SKM-1 treated with dmso at 0.1 percent for 144 hours (cell line): ENCODE data around the gene ARHGAP42.

ENCODE experiments used
- DNase-seq: peaks from one replicate; lab custom pipeline; 2025; ENCODE audit not compliant: unreplicated experiment; lab: John Stamatoyannopoulos, UW

The ARHGAP42 gene

DNA sequence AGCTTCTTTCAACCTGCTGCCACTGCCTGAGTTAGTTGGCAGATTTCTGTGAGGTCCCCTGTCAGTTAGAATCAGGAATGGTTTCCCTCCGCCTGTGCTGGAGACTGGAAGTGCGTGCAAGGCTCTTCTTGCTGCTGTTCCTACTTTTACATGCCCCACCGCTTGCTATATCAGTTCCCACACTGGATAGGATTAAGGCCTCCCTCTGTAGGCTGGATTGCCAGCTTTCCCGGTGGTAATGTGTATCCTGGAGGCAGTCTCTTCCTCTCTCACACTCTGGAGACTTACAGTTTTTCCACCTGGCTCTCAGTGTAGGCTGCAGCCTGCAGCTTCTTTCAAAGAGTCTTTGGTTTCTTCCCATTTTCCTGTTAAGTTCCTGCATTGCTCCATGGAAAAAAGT is 66.5 kb downstream of the ARHGAP42 start:
- DNase-seq: no peak

DNA sequence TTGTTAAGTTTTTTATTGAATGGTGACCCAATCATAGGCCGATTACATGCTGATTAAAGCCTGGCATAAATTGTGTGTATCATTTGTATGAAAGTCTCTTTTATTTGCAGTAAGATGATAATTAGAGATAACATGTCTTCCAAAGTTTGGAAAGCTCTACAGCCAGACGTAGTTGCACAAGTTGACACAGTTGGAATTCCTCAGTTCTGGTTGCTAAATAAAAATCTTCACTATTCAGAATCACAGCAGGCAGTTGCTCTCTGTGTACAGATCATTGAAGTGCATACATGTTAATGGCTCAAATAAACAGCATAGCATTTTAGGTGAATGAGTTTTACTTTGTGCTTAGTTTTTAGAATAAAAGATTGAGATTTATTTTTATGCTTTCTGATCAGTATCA is 69.5 kb downstream of the ARHGAP42 start:
- no peak for DNase-seq

DNA sequence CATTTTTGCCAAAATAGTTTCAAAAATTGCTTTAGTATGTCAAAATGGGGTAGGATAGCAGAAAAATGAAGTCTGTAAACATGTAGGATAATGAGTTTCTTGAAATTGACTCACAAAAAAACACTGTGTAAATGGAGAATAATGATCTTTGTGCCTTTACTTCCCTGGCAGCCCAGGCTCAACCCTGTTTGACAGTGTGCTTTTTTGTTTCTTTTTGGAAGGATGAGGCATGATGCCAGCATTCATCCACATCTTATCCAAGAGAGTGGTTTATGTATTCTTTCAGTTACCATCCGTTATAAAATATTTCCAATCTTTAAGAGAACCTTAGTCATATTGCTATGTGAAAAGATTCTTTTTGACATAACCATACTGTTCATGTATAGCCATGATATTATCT is 70.6 kb downstream of the ARHGAP42 start:
- DNase-seq: no peak

DNA sequence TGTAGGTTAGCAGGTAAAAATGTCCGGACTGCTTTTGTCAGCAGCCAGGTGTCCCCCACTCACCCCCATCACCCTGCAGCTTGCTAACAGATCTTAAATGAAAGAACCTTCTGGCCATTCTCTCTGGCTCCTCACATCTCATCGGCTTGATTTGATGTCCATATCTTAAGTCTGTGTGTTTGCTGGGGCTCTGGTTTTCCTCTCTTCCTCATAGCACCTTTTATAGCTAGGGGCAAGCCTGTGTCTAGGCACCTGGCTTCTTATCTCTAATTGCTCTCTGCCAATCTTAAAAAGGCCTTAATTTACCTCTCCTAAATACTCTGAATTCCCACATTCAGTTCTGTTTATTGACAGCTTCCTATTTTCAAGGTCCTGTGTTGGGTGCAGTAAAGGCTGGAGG is 72.0 kb downstream of the ARHGAP42 start:
- DNase-seq: no peak

DNA sequence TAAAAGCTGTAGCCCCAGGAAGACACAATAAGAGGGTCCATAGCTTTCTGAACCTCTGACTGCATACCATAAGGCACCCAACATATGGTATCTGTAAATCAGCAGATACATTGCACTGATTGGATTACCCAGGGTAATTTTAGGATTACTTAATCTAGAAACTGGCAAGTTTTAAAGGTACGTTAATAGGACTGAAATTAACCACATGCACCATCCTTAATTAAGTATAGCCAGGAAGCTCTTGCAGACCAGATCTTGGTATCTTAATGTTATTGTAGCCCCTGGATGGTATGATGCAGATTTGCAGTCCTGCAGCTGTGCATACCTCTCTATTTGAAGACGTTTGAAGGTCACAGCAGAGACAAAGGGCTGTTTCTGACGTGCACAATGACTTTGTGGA is 72.8 kb downstream of the ARHGAP42 start:
- DNase-seq: no peak

DNA sequence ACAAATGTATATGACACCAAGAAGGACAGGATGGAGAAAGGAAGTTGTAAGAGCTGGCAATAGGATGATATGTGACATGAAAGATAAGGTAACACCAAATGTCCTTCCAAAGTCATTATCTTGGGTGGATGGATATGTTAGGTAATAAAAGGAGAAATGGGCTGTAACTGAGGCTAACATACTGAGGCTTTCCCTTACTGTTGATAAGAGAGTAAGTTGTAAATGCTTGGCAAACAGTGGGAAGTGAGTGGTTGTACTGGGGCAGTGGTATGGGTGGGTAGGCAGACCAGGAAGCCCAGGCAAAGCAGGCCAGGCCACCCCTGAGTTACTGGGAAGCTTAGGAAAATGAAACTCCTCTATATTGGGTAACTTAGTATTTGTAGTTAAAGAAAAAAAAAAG is 73.7 kb downstream of the ARHGAP42 start:
- DNase-seq: peak; percentile 10

DNA sequence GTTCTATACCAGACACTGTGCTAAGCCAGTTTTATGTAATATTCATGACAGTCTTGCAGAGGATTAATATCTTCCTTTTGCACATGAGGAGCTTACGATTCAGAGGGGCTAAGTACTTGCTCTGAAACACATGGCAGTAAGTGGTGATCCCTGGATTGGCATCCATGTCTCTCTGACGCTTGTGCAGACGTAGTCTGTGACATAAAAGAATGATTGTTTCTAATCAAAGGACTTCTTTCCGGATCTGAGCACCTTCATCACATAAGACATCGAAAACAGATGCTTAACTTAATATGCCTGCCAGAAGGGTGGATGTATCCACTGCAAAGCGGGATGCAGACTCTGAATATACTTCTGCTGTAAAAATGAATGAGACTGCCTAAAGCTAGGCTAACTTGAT is 74.8 kb downstream of the ARHGAP42 start:
- DNase-seq: no peak

DNA sequence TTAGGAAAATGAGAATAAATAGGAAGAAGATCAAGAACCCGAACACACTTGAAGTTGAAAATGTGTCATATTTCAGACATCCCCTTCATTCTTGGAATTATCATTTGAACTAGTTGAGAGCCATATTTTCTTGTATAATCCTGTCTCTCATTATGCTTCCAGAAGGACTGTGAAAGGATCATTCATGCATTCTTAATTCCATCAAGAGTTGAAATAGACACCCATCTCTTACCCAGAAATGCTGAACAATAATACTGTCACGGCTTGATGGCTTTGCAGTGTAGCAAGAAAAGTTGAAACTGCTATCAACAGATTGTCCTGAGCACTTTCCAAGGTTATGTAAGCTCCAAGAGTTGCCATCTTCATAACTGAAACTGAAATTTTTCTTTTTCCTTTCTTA is 79.7 kb downstream of the ARHGAP42 start:
- DNase-seq: no peak

DNA sequence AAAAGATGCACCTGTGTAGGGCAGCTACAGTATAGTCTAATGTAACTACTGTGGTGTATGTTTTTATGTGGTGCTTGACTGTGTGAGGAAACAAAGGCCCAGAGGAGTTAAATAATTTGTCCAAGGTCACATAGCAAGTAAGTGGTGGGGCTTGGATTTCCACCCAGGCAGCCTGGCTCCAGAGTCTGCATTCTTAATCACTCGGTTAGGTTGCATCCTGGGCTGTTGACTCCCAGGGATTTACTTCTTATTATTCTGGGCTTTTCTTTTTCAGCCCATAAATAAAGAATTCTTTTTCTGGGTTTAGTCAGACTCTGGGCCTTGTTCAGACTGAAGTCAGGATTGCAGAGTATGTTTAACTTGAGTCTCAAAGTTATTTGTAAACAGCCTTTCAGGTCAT is 82.1 kb downstream of the ARHGAP42 start:
- no peak for DNase-seq

DNA sequence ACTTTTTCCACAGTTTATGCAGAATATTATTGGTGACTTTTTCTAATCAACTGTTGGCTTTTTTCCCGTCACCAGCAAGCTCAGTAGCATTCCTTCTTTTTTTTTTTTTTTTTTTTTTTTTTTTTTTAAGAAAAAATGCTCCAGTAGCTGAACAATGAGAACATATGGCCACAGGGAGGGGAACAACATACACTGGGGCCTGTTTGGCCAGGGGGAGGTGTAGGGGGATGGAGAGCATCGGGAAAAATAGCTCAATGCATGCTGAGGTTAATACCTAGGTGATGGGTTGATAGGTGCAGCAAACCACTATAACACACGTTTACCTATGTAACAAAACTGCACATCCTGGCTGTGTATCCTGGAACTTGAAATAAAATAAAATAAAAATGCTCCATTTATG is 82.5 kb downstream of the ARHGAP42 start:
- DNase-seq: no peak

DNA sequence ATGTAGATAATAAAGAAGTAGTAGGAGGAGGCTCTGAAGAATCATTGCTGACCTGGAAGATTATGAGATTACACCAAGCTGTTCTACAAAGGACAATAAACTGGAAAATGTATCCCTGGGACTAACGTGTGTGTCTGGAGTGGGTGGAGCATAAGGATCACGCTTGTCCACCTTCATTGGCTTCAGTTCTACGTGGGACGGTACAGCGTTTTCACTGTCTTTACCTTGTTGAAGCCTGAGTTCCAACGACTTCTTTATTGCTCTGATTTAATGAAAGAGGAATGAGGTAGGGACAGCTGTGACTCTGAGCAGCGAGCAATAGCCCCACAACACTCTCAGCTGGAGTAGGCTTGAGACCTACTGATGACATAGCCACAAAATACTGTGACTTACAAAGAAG is 87.0 kb downstream of the ARHGAP42 start:
- no peak for DNase-seq

DNA sequence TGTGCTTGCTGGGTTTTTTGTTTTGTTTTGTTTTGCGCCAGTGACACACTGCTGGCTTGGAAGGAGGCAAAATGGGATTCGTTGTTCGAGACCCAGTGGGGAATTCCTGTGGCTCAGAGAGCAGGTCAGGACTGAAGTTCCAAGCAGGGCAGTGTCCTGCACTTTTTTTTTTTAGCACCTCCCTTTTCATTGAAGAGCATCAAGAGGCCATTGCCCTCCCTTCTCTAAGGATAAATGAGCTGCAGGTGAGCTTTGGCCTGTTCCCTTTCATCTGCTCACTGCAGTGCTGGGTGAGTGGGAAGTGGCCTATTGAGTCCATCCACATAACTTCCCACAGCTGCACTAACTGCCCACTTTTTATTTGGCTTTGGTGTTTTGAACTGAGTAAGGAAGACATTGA is 87.8 kb downstream of the ARHGAP42 start:
- no peak for DNase-seq

DNA sequence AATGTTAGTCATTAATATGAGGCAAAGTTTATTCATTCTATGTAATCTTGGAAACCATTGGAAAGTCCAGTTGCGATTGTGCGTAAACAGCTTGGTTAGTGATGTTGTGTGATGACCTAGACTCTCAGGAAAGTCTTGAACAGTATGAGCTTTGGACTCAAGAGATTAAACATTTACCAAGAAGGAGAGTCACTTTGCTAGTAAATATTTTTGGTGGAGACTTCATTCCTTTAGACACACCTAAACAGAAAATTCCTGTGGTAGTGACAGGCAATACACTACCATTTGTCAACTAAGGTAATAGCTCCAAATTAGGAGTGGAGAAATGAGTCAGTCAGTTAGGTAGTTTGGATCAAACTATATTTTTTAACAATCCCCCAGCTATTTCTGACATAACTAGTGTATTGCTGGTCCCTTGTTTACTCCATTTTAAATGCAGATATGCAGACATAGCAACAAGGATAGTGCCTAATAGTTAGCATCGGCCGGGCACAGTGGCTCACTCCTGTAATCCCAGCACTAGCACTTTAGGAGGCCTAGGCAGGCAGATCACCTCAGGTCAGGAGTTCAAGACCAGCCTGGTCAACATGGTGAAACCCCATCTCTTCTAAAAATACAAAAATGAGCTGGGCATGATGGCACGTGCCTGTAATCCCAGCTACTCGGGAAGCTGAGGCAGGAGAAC is 89.3 kb downstream of the ARHGAP42 start:
- DNase-seq: no peak

DNA sequence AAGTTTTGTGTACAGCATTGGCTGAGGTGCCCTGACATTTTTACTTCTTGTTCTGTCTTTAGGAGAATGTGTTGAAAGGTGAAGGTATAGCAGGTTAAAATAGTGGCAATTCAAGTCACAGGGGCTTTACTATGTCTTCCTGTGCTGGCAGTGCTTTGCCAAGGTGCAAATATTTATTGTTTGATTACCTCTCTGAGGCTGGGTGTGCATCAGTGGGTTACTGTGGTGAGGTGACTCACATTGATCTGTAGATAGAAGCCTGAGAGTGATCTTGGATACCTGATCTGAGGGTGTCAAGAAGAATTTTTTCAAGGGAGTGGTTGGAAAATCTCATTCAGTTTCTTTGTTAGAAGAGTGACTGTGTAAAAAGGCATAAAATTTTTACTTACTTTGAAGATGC is 90.0 kb downstream of the ARHGAP42 start:
- DNase-seq: no peak

DNA sequence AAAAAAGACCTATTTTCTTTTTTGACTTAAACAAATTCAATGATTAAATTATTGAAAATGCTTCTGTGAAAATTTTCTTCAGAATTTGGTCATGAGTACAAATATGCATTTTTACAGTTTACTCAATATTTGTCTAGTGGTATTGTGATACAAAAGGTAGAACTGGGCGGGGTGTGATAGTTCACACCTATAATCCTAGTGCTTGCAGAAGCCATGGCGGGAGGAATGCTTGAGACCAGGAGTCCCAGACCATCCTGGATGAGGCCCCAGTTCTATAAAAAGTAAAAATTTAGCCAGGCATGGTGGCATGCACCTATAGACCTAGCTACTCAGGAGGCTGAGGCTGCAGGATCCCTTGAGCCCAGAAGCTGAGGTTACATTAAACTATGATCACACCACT is 90.6 kb downstream of the ARHGAP42 start:
- DNase-seq: no peak

DNA sequence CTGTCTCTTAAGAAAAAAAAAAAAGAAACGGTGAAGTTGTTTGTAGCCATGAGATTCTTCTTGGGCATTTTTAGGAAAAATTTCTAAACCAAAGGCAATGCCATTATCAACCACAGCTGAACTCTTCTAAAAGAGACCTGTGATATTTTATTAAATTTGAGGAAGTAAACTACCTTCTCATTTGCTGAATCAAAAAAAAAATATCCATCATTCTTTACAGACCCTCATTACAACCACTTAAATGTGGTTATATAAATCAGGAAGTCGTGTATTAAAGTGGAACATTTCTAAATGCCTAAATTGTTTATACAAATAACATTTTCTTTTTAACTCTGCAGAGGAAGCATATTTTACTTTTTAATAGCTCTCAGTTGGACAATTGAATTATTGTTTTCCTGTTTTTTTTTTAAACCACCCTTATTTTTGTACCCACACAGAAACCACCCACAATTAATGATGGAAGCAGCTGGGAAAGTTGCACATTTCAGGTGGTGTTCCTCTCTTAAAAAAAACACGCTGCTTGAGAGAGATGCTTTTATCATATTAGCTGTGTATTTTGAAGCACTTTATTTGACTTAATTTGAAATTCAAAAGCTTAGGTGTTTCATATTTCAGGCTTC is 91.2 kb downstream of the ARHGAP42 start:
- no peak for DNase-seq

DNA sequence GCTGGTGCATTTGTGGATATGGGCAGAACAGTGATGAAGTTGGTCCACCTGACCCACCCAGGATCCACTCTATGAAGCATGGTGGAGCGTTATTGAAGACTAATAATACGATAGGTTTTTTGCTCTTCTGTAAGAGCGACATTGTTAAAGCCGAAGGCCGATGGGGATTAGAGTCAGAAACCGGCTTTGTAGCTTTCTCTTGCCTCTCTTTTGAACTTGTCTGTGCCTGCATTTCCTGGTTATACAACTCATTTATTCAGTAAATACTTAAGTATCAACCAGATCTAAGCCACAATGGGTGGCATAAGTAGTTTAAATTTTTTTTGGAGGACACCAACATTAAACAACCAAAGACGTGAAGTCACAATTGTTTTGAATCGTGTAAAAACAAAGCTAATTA is 93.4 kb downstream of the ARHGAP42 start:
- no peak for DNase-seq

DNA sequence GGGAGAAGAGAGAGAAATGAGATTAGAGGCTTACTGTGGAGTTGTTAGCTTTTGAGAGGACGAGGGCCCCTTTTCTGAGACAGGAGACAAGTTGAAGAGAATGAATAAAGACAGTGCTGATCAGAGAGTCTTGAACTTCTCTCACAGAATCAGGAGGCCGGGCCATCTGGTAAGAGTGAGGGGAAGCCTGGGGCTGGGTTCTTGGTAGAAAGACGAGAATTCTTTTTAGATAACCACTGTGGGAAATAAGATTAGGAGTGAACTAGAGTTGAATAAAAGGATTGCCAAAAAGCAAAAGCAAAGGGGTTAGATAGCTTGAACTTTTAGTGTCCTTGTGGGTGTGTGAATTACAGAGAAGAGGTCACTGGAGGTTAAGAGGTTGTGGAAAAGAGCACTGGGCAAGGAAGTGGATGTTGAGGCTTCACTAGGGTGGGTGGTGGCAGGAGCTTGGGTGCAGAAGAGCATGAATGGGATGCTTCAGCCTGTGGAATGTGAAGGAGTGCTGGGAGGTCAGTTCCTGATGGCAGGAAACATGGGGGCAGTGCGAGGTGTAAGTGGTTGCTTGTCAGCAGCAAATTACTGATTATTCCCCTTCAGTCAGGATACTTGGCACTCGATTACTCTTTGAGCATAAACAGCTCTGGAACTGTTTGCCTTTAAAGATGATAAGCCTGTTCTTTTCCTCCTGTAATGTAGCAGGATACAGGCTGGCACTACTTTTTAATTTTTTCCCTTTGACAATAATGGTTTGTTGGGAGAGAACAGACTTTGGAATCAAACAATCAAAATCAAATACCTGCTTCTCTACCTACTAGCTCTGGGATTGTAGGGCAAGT is 98.3 kb downstream of the ARHGAP42 start:
- DNase-seq: no peak

DNA sequence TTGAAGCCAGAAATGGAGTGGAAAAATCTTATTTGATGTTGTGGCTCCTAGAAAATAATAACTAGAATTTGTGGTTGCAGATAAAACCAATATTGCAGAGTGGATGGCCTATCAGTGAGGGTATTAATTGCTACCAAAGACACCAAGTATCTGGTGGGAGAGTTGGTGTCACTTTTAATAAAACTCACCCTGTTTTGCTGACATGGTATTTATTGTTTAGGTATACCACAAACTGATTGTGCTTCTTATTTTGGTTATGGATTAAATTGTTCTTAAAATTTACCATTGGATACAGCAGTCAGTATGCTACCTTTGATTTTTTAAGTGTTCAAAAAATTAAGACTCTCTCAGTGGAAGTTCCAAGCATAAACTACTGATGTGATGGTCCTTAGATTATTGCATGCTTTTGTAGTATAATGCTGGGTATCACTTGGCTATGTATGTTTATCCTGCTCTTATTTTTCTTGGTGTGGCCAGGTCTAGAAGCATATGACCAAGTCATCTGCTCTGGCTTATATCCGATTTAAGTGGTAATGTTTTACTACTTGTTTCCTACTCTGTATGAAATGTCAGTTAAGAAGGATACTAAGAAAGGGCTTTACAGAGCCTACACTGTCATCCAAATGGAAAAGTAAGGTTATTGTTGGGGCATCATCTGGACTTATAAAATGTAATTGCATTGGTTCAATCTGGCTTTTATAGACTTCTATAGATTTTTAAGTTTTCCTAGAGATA is 101.6 kb downstream of the ARHGAP42 start:
- DNase-seq: no peak

DNA sequence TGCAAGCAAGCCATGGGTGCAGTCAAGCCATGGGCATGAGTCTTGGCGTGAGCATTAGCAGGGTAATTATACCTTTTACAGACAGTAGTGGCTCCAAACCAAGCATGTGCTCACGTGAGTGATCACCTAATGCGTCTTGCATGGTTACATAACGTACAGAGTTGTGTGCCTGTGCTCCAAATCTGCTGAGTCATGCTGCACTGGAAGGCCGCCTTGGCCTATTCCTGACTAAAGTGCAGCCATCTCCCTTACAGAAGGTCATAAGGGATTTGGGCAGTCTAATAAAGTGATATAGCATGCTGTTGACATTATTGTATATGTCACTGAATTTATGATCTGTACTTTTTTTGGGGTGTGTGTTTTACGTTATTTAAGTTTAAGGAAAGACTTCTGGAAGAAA is 102.4 kb downstream of the ARHGAP42 start:
- no peak for DNase-seq

DNA sequence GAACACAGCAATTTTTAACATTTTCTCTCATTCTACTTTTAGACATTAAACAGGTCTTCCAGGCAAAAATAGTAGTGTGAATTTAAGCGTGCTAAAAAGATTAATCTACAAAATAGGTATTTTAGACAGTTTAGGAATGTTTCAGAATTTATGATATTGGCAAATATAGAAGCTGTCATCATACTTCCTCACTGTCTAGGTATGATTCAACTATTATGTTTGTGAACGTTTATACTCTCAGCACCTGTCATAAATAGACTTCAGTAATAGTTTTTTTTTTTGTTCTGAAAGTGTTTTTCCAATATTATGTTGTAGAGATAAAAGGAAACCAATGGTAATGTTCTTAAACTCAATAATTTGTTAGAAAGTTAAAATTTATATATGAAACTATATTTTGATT is 103.0 kb downstream of the ARHGAP42 start:
- DNase-seq: no peak

DNA sequence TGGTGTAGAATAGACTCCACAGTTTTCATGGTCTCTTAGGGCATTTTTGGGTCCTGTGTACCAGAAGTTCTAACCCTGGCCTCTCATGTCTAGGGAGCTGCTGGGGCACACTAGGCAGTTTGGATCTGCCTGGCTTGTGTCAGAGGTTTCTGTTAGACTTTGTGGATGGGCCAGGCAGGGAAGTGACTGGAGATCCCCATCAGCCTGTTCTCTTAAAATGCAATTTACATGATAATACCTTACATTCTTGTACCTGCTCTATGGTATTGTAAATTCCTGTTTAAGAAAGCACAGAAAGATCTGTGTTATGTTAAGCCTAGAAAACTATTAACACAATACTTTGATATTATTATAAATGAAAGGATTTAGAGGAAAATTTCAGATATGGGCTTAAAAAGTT is 104.0 kb downstream of the ARHGAP42 start:
- DNase-seq: no peak
